ENCODE measurements around the gene ADI1.

Gene ADI1

DNA sequence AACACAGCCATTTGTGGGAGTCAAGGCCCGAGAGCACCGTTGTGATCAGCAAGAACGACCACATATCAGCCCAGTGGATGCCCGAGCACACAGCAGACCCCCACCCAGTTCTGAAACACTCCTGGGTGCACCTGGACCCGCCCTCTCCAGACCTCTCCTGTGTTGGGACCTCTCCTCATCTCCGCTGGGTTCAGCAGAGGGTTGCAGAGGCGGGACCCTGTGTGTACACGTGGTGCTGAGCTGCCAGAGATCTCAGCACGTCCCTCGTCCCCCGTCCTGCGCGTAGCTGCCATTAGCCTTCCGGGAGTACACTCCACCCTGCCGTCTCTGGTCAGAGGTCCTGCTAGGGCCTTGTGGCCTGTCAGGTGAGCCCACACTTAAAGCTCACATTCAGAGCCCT lies 51.7 kb downstream of the ADI1 start:
- TF ChIP-seq CEBPB (IDR thresholded peaks at IDR 0.05) (no peak), TAF1 (IDR thresholded peaks at IDR 0.05; ENCODE audit: low read depth) (no peak)

DNA sequence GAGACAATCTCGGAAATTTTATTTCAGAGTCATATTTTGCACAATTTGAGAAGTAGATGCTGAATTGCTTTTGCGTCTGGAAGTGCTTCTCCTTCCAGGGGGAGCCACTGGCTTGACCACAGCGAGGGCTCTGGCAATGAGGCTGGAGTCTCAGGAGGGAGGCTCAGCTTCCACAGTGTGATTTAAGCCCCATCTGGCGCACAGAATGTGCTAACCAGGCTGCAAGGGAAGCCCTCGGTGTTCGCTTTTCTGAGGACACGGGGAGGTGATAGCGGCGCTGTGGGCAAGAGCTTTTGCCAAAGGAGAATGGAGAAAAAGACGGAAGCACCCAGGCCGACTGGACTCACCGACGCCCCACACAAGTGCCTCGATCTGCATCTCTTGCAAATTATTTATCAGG lies 52.4 kb downstream of the ADI1 start:
- TF ChIP-seq CEBPB (IDR thresholded peaks at IDR 0.05) (no peak), YY1 (IDR thresholded peaks at IDR 0.05; ENCODE audit: low read depth) (no peak), EP300 (IDR thresholded peaks at IDR 0.05; ENCODE audit: borderline replicate concordance) (no peak), ZBTB7A (IDR thresholded peaks at IDR 0.05; ENCODE audit: low read depth) (no peak), TEAD4 (IDR thresholded peaks at IDR 0.05) (no peak), NFIC (IDR thresholded peaks at IDR 0.05) (no peak), CREB1 (IDR thresholded peaks at IDR 0.05; ENCODE audit: low read depth) (no peak), TCF12 (IDR thresholded peaks at IDR 0.05; ENCODE audit: low read depth) (no peak)
- TF ChIP-seq, protein P1, sequence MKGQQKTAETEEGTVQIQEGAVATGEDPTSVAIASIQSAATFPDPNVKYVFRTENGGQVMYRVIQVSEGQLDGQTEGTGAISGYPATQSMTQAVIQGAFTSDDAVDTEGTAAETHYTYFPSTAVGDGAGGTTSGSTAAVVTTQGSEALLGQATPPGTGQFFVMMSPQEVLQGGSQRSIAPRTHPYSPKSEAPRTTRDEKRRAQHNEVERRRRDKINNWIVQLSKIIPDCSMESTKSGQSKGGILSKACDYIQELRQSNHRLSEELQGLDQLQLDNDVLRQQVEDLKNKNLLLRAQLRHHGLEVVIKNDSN (IDR thresholded peaks at IDR 0.05), result no peak
- TF ChIP-seq, protein P2, sequence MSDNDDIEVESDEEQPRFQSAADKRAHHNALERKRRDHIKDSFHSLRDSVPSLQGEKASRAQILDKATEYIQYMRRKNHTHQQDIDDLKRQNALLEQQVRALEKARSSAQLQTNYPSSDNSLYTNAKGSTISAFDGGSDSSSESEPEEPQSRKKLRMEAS (IDR thresholded peaks at IDR 0.05), result no peak

DNA sequence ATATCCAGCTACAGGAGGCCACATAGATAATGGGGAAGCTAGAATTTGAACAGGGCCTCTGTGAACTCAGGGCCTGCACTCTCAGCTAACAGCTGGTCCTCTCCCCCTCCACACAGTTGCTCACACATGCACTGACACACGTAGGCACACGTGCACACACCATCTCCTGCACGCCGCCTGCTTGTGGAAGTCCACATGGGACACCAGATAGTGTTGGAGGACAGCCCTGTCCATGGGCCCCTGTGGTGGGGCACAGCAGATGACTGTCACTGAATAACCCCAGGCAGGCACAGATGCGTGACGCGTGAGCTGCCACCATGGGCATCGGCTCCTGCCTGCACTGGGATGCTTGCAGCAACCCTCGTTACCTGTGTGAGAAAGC lies 52.9 kb downstream of the ADI1 start:
- no peak for TF ChIP-seq CEBPB (IDR thresholded peaks at IDR 0.05)
- TF ChIP-seq, protein P1 (IDR thresholded peaks at IDR 0.05), result no peak
- TF ChIP-seq YY1 (IDR thresholded peaks at IDR 0.05; ENCODE audit: low read depth), result no peak

DNA sequence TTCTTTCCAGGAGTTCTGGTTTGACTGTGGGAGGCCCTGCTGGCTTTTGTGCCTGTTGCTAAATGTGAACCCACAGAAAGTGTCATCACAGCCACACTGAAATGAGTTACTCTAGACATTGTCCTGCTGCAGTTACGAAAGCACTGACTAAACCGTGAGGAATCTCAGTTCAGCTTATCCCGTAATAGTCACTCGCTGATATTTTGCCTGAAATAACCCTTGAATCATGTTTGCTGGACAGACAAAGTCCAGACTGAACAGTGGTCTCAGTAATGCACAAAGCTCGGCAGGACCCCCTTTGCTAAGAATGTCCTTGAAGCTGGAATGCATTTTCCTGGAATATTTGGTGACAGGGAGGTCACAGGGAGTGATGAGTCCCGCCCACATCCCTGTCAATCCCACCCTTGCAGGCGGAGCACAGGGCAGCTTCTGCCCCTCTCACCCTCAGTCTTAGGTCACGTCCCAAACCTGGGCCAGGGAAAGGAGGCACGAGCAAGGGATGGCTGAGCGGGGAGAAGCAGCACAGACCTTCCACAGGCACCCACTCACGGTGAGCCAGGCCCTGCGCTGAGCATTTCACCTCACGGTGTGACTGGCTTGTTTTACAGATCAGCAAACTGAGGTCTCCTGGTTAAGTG lies 53.4 kb downstream of the ADI1 start:
- TF ChIP-seq CREB1 (IDR thresholded peaks at IDR 0.05; ENCODE audit: low read depth) (no peak), RAD21 (IDR thresholded peaks at IDR 0.05; ENCODE audit: low read depth) (no peak), FOXM1 (IDR thresholded peaks at IDR 0.05; ENCODE audit: borderline replicate concordance, low read depth) (no peak), TCF12 (IDR thresholded peaks at IDR 0.05; ENCODE audit: low read depth) (no peak), YY1 (IDR thresholded peaks at IDR 0.05; ENCODE audit: low read depth) (no peak), EGR1 (IDR thresholded peaks at IDR 0.05) (no peak), TEAD4 (IDR thresholded peaks at IDR 0.05) (no peak), CEBPB (IDR thresholded peaks at IDR 0.05) (no peak), NFIC (IDR thresholded peaks at IDR 0.05) (no peak), ZBTB7A (IDR thresholded peaks at IDR 0.05; ENCODE audit: low read depth) (no peak), TAF1 (IDR thresholded peaks at IDR 0.05; ENCODE audit: low read depth) (no peak), EP300 (IDR thresholded peaks at IDR 0.05; ENCODE audit: borderline replicate concordance) (no peak)
- TF ChIP-seq, protein P3, sequence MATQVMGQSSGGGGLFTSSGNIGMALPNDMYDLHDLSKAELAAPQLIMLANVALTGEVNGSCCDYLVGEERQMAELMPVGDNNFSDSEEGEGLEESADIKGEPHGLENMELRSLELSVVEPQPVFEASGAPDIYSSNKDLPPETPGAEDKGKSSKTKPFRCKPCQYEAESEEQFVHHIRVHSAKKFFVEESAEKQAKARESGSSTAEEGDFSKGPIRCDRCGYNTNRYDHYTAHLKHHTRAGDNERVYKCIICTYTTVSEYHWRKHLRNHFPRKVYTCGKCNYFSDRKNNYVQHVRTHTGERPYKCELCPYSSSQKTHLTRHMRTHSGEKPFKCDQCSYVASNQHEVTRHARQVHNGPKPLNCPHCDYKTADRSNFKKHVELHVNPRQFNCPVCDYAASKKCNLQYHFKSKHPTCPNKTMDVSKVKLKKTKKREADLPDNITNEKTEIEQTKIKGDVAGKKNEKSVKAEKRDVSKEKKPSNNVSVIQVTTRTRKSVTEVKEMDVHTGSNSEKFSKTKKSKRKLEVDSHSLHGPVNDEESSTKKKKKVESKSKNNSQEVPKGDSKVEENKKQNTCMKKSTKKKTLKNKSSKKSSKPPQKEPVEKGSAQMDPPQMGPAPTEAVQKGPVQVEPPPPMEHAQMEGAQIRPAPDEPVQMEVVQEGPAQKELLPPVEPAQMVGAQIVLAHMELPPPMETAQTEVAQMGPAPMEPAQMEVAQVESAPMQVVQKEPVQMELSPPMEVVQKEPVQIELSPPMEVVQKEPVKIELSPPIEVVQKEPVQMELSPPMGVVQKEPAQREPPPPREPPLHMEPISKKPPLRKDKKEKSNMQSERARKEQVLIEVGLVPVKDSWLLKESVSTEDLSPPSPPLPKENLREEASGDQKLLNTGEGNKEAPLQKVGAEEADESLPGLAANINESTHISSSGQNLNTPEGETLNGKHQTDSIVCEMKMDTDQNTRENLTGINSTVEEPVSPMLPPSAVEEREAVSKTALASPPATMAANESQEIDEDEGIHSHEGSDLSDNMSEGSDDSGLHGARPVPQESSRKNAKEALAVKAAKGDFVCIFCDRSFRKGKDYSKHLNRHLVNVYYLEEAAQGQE (IDR thresholded peaks at IDR 0.05; ENCODE audit: low read depth), result no peak
- TF ChIP-seq, protein P2 (IDR thresholded peaks at IDR 0.05), result no peak
- TF ChIP-seq, protein P1 (IDR thresholded peaks at IDR 0.05), result no peak

DNA sequence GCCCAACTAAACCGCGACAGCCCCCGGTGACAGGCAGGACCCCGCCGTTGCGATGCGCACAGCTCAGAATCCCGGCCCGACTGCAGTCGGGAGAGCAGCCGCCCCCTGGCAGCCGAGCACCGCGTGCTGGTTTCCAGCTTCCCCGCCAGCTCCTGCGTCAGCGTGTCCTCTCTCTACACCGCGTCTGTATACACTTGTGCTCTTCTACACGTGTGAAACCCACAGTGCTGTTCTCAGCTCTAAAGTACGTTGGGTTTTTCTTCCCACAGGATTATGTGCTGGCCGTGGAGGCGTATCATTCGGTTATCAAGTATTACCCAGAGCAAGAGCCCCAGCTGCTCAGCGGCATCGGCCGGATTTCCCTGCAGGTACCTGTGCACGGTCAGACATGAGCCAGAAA lies 54.0 kb downstream of the ADI1 start:
- no peak for TF ChIP-seq EP300 (IDR thresholded peaks at IDR 0.05; ENCODE audit: borderline replicate concordance)
- no peak for TF ChIP-seq TCF12 (IDR thresholded peaks at IDR 0.05; ENCODE audit: low read depth)
- TF ChIP-seq ZBTB7A (IDR thresholded peaks at IDR 0.05; ENCODE audit: low read depth), result no peak
- TF ChIP-seq, protein P2 (IDR thresholded peaks at IDR 0.05), result no peak
- no peak for TF ChIP-seq TEAD4 (IDR thresholded peaks at IDR 0.05)
- TF ChIP-seq RAD21 (IDR thresholded peaks at IDR 0.05; ENCODE audit: low read depth), result no peak
- TF ChIP-seq CREB1 (IDR thresholded peaks at IDR 0.05; ENCODE audit: low read depth), result no peak
- TF ChIP-seq CEBPB (IDR thresholded peaks at IDR 0.05), result no peak
- TF ChIP-seq, protein P3 (IDR thresholded peaks at IDR 0.05; ENCODE audit: low read depth), result no peak
- TF ChIP-seq TAF1 (IDR thresholded peaks at IDR 0.05; ENCODE audit: low read depth), result no peak
- no peak for TF ChIP-seq FOXM1 (IDR thresholded peaks at IDR 0.05; ENCODE audit: borderline replicate concordance, low read depth)
- TF ChIP-seq, protein P1 (IDR thresholded peaks at IDR 0.05), result no peak
- no peak for TF ChIP-seq EGR1 (IDR thresholded peaks at IDR 0.05)
- TF ChIP-seq NFIC (IDR thresholded peaks at IDR 0.05), result no peak

Measured in Ishikawa (cell line).